Dendritic cell treated with granulocyte-macrophage colony-stimulating factor and Interleukin-4, amounts not matched to agents 40 ng/mL and 50 ng/mL, for 4 days (primary cell): ENCODE data around the gene SELENOK.
"Not testable (repeated sequence)": the region's sequence is repeated elsewhere in the genome, so short reads cannot be mapped to it uniquely, and the experiment has no call there.

Experiments
- H3K27ac Mint-ChIP-seq: one replicate; pipeline ENCODE4 v1.8.0; 2022; ENCODE audit warnings: mild to moderate bottlenecking, mixed read lengths
- H3K27me3 Mint-ChIP-seq: one replicate; pipeline ENCODE4 v1.8.0; 2022; ENCODE audit warnings: mild to moderate bottlenecking, mixed read lengths
- H3K36me3 Mint-ChIP-seq: one replicate; pipeline ENCODE4 v1.8.0; 2022; ENCODE audit warnings: low read depth, mixed read lengths
- H3K4me1 Mint-ChIP-seq: one replicate; pipeline ENCODE4 v1.8.0; 2022; ENCODE audit warnings: low read depth, mixed read lengths
- H3K4me3 Mint-ChIP-seq: one replicate; pipeline ENCODE4 v1.8.0; 2022; ENCODE audit warnings: mild to moderate bottlenecking, moderate library complexity, mixed read lengths
- H3K9me3 Mint-ChIP-seq: one replicate; pipeline ENCODE4 v1.8.0; 2022; ENCODE audit warnings: mixed read lengths
- intact Hi-C: fragments of 100-400 bp; cut with micrococcal nuclease; formaldehyde crosslinking; loops from one replicate; pipeline ENCODE4 v1.15.0; 2022

SELENOK gene

DNA sequence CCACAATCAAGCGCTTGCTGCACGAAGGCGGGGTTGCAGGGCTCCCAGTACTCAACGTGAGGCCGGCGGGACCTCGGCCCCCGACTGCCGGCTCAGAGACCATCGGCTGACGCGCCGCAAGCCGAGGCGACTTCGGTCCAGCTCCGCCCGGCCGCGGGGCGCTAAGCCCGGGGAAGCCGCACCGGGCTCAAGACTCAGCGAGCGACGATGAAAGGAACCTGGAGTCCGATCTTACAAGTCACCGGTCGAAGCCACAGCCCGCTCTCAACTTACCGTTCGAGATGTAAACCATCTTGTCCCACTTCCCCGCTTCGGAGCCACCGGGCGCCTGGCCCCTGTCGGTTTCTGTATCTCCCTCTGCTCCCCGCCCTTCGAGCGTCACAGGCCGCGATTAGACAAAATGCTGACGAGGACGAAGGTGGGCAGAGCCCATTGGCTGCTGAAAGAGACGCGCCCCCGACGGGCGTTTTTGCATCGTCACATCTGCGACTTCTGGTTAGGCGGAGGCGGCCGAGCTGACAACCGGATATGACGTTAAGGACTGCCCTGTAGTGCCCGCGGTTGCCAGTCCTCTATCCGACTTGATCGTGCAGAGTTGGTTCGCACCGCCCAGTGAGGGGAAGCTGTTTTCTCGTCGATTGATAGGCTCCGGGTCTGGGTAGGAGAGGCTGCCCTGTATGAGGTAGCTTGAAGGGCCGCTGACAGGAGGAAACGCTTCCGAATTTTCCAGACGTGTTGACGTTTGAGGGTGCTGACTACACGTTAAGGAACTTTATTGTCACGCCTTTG is at the start of gene SELENOK:
Gene SELENOK (minus strand): TSS at position 363 of the 789 bp plus-strand sequence.
- Mint-ChIP-seq H3K27ac (peak within 1 kb of the TSS; percentile 94), H3K4me1 (peaks cover 41% of the 10 kb centered on the region), H3K9me3 (peaks cover 8% of the 10 kb centered on the region), H3K27me3 (peaks cover 29% of the 10 kb centered on the region), H3K4me3 (peak within 1 kb of the TSS; percentile 82), H3K36me3 (peaks cover 39% of the 10 kb centered on the region)
- intact Hi-C loops = loop anchor here (1.0 to 10.0 kb wide), 3 partner anchors 9 to 547 kb away; partner anchors contain the start of genes ACTR8 and DCP1A

- no peaks in the 10 kb centered on the region for H3K36me3 Mint-ChIP-seq
- intact Hi-C loops = no loop called here
These were observed 49.5 kb upstream of the SELENOK start for GRCh38 chr3:53941184-53941583.

GRCh38 chr3:53940623-53941022 is 49.0 kb upstream of the SELENOK start:
- peaks cover 17% of the 10 kb centered on the region for H3K27me3 Mint-ChIP-seq

More at GRCh38 chr3:53941184-53941583, 49.5 kb upstream of the SELENOK start:
- no peak overlapping the region for H3K27ac Mint-ChIP-seq
- H3K9me3 Mint-ChIP-seq = peaks cover 9% of the 10 kb centered on the region
- no peaks in the 10 kb centered on the region for H3K4me1 Mint-ChIP-seq
- peaks cover 17% of the 10 kb centered on the region for H3K27me3 Mint-ChIP-seq
- no peak overlapping the region for H3K4me3 Mint-ChIP-seq

GRCh38 chr3:53939813-53940212 is 48.2 kb upstream of the SELENOK start:
- Mint-ChIP-seq H3K27me3 (peaks cover 21% of the 10 kb centered on the region), H3K27ac (no peak overlapping the region), H3K4me1 (no peaks in the 10 kb centered on the region), H3K4me3 (no peak overlapping the region), H3K9me3 (peaks cover 12% of the 10 kb centered on the region), H3K36me3 (no peaks in the 10 kb centered on the region)
- intact Hi-C loops = loop anchor here (2.0 to 5.0 kb wide), 2 partner anchors 435 to 487 kb away; no protein-coding TSS in a partner anchor

More at GRCh38 chr3:53940623-53941022, 49.0 kb upstream of the SELENOK start:
- no peaks in the 10 kb centered on the region for H3K36me3 Mint-ChIP-seq
- intact Hi-C loops = no loop called here
- no peaks in the 10 kb centered on the region for H3K4me1 Mint-ChIP-seq
- no peak overlapping the region for H3K4me3 Mint-ChIP-seq
- no peak overlapping the region for H3K27ac Mint-ChIP-seq
- H3K9me3 Mint-ChIP-seq = peaks cover 7% of the 10 kb centered on the region

- intact Hi-C loops = loop anchor here (2.0 to 5.0 kb wide), 2 partner anchors 436 to 488 kb away; no protein-coding TSS in a partner anchor
These were observed 47.5 kb upstream of the SELENOK start for GRCh38 chr3:53939086-53939582.

DNA sequence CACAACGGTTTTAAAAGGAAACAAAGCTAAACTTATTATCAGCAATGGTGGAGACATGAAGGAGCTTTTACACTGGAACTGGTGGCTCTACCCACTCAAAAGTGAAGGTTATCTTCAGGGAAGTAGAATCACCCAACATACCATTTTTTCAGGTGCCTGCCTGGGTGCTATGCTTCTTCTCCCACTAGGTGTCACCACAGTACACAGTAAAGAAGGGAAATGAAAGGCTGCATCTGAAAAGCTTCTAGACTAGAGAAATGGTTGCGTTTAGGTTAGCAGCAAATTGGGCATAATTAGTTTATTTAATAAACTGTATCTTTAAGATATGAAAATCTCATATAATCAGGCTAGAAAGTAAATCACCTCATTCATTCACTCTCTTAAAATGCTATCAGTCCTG is 47.0 kb upstream of the SELENOK start:
- intact Hi-C loops = loop anchor here (2.0 to 5.0 kb wide), 2 partner anchors 436 to 489 kb away; no protein-coding TSS in a partner anchor
- Mint-ChIP-seq H3K9me3 (peaks cover 12% of the 10 kb centered on the region), H3K4me3 (no peak overlapping the region), H3K36me3 (no peaks in the 10 kb centered on the region), H3K27me3 (peaks cover 24% of the 10 kb centered on the region), H3K4me1 (no peaks in the 10 kb centered on the region), H3K27ac (no peak overlapping the region)

More at GRCh38 chr3:53939086-53939582, 47.5 kb upstream of the SELENOK start:
- no peak overlapping the region for H3K4me3 Mint-ChIP-seq
- peaks cover 12% of the 10 kb centered on the region for H3K9me3 Mint-ChIP-seq
- no peaks in the 10 kb centered on the region for H3K4me1 Mint-ChIP-seq
- H3K27me3 Mint-ChIP-seq = peaks cover 23% of the 10 kb centered on the region
- no peaks in the 10 kb centered on the region for H3K36me3 Mint-ChIP-seq
- H3K27ac Mint-ChIP-seq = no peak overlapping the region

DNA sequence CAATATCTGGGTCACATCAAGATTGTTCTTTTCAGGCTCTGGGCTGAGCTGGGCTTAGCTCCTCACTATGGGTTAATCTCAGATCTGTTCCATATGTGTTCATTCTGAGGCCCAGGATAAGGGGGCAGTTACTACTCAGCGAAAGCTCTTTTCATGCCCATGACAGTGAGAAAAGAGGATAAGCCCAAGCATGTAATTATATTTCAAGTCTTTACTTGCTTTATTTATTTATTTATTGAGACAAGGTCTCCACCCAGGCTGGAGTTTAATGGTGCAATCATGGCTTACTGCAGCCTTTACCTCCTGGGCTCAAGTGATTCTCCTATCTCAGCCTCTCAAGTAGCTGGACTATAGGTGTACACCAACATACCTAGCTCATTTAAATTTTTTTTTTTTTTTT is 44.7 kb upstream of the SELENOK start:
- Mint-ChIP-seq H3K27ac (no peak overlapping the region), H3K27me3 (peaks cover 29% of the 10 kb centered on the region), H3K4me3 (no peak overlapping the region), H3K4me1 (no peaks in the 10 kb centered on the region), H3K36me3 (no peaks in the 10 kb centered on the region), H3K9me3 (peaks cover 12% of the 10 kb centered on the region)
- intact Hi-C loops = loop anchor here (5.0 kb wide), 1 partner anchor 491 kb away; no protein-coding TSS in a partner anchor

DNA sequence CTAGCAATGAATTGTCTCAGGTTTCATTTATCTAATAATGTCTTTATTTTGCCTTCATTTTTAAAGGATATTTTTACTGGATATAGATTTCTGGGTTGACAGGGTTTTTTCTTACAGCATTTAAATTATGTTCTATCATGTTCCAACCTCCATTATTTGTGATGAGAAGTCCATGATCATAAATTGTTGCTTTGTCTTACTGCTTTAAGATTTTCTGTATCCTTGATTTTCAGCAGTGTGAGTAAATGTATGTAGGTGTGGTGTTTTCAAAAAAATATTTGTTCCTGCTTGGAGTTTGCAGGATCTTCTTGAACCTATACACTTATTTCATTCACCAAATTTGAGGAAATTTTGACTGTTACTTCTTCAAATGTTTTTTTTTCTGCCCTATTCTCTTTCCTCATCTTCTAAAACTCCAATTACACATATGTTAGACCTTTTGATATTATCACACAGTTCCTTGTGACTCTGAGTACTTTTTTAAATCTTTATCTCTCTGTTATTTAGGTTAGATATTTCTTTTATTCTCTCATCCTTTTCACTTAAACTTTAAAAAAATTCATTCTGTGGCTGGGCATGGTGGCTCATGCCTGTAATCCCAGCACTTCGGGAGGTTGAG is 43.7 kb upstream of the SELENOK start:
- H3K27ac Mint-ChIP-seq = no peak overlapping the region
- no peaks in the 10 kb centered on the region for H3K4me1 Mint-ChIP-seq
- no peaks in the 10 kb centered on the region for H3K36me3 Mint-ChIP-seq
- peaks cover 12% of the 10 kb centered on the region for H3K9me3 Mint-ChIP-seq
- intact Hi-C loops = loop anchor here (5.0 kb wide), 1 partner anchor 492 kb away; no protein-coding TSS in a partner anchor
- H3K4me3 Mint-ChIP-seq = no peak overlapping the region
- peaks cover 26% of the 10 kb centered on the region for H3K27me3 Mint-ChIP-seq

DNA sequence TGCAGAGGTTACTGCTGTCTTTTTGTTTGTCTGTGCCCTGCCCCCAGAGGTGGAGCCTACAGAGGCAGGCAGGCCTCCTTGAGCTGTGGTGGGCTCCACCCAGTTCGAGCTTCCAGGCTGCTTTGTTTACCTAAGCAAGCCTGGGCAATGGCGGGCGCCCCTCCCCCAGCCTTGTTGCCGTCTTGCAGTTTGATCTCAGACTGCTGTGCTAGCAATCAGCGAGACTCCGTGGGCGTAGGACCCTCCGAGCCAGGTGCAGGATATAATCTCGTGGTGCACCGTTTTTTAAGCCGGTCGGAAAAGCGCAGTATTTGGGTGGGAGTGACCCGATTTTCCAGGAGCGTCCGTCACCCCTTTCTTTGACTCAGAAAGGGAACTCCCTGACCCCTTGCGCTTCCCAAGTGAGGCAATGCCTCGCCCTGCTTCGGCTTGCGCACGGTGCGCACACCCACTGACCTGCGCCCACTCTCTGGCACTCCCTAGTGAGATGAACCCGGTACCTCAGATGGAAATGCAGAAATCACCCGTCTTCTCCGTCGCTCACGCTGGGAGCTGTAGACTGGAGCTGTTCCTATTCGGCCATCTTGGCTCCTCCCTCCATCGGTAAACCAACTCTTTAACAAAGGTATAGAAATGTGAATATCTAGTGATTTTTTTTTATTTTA is 35.7 kb upstream of the SELENOK start:
- not testable (repeated sequence) for H3K4me1 Mint-ChIP-seq

GRCh38 chr3:53921296-53921695 is 29.6 kb upstream of the SELENOK start:
- peaks cover 28% of the 10 kb centered on the region for H3K27me3 Mint-ChIP-seq
- intact Hi-C loops = no loop called here
- H3K27ac Mint-ChIP-seq = no peak overlapping the region
- no peak overlapping the region for H3K4me3 Mint-ChIP-seq
- H3K36me3 Mint-ChIP-seq = no peaks in the 10 kb centered on the region
- no peaks in the 10 kb centered on the region for H3K4me1 Mint-ChIP-seq
- H3K9me3 Mint-ChIP-seq = no peaks in the 10 kb centered on the region

More for the DNA sequence above, 35.7 kb upstream of the SELENOK start:
- peaks cover 10% of the 10 kb centered on the region for H3K27me3 Mint-ChIP-seq
- intact Hi-C loops, H3K27ac Mint-ChIP-seq, H3K4me3 Mint-ChIP-seq, H3K9me3 Mint-ChIP-seq, H3K36me3 Mint-ChIP-seq: not testable (repeated sequence)

DNA sequence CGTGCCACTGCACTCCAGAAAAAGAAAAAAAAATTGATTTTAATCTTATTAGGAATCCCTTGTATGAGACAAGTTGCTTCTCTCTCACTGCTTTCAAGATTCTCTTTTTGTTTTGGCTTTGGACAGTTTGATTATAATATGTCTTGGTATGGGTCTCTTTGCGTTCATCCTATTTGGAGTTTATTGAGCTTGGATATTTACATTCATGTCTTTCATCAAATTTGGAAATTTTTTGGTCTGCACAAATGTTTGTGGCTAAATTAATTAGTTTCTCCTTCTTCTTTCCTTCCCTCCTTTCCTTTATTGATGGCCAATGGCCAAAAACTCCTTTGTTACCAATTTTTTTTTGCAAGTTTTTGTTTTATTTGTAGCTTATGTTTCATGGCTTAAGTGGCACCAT is 28.1 kb upstream of the SELENOK start:
- Mint-ChIP-seq H3K4me1 (no peaks in the 10 kb centered on the region), H3K9me3 (no peaks in the 10 kb centered on the region), H3K4me3 (no peak overlapping the region), H3K27me3 (peaks cover 32% of the 10 kb centered on the region), H3K27ac (no peak overlapping the region), H3K36me3 (no peaks in the 10 kb centered on the region)
- intact Hi-C loops = loop anchor here (10.0 kb wide), 1 partner anchor 545 kb away; no protein-coding TSS in a partner anchor

GRCh38 chr3:53913401-53913800 is 21.7 kb upstream of the SELENOK start:
- intact Hi-C loops = loop anchor here (10.0 kb wide), 1 partner anchor 539 kb away; no protein-coding TSS in a partner anchor
- Mint-ChIP-seq H3K9me3 (no peaks in the 10 kb centered on the region), H3K27me3 (peaks cover 44% of the 10 kb centered on the region), H3K27ac (no peak overlapping the region), H3K4me3 (no peak overlapping the region), H3K4me1 (no peaks in the 10 kb centered on the region), H3K36me3 (no peaks in the 10 kb centered on the region)

DNA sequence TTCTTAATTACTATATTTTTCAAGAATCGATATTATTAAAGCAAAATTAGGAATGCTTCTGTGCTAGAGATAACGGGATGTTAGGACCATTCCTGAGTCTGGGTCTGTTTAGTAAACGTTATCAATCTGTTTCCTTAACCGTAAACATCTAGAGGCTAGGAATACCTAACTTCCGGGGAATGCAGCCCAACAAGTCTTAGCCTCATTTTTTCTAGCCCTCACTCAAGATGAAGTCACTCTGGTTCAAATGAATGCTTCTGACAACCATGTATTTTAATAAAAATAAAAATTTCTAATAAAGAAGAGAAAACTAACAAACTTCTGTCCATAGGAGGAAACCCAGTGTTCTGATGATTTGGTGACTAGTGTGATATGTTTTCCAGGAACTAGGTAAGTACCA is 11.1 kb upstream of the SELENOK start:
- intact Hi-C loops = no loop called here
- H3K27me3 Mint-ChIP-seq = peaks cover 48% of the 10 kb centered on the region
- H3K36me3 Mint-ChIP-seq = no peaks in the 10 kb centered on the region
- H3K9me3 Mint-ChIP-seq = peaks cover 11% of the 10 kb centered on the region
- H3K27ac Mint-ChIP-seq = no peak overlapping the region
- H3K4me3 Mint-ChIP-seq = no peak overlapping the region
- H3K4me1 Mint-ChIP-seq = no peaks in the 10 kb centered on the region
